ENCODE measurements around the gene EPB41. TPM values are rescaled to one million over a fixed set of nuclear protein-coding genes. Genes with fewer than 3 reads are reported as not detected.

Gene EPB41
- polyA plus RNA-seq, 1 of the 3 experiments (the other 2 are of a cell fraction) = 7.4 TPM

- H3K4me3 ChIP-seq (ENCODE audit: low read depth in 2 of 2, low read length in 1 of 2) = no peak overlapping the region
- no peak overlapping the region for H3K4me2 ChIP-seq
- no peaks in the 10 kb centered on the region for H3K27me3 ChIP-seq (ENCODE audit: insufficient read depth)
- peaks cover 0 to 21% of the 10 kb centered on the region in 2 experiments; a peak in 1 of 4 replicates for H3K4me1 ChIP-seq (ENCODE audit: control insufficient read depth in 1 of 2, insufficient read depth in 2 of 2, low read depth in 1 of 2, low read length in 1 of 2)
- no peak overlapping the region for H3K9ac ChIP-seq
- TF ChIP-seq YY1 (IDR thresholded peaks at IDR 0.05; ENCODE audit: low read depth) (no peak), CTCF (IDR thresholded peaks at IDR 0.05) (no peak), SIN3A (IDR thresholded peaks at IDR 0.05; ENCODE audit: borderline replicate concordance, low read depth, low read length) (no peak), PBX3 (IDR thresholded peaks at IDR 0.05) (no peak), RCOR1 (IDR thresholded peaks at IDR 0.05; ENCODE audit: low read length) (no peak), GATA2 (CRISPR knock-in tag; IDR thresholded peaks at IDR 0.05) (no peak), EZH2phosphoT487 (IDR thresholded peaks at IDR 0.05; ENCODE audit: borderline replicate concordance, low read depth) (no peak), ZBTB33 (IDR thresholded peaks at IDR 0.05; ENCODE audit: borderline replicate concordance, low read depth) (no peak), MAX (IDR thresholded peaks at IDR 0.05; ENCODE audit: low read depth) (no peak), CHD2 (IDR thresholded peaks at IDR 0.05; ENCODE audit: low read length, partially characterized antibody) (no peak), POLR2AphosphoS5 (IDR thresholded peaks at IDR 0.05; ENCODE audit: low read depth, low read length) (no peak), FOXJ3 (CRISPR knock-in tag; IDR thresholded peaks at IDR 0.05) (no peak), NRF1 (IDR thresholded peaks at IDR 0.05; ENCODE audit: low read depth, low read length) (no peak), NFIC (IDR thresholded peaks at IDR 0.05; ENCODE audit: borderline replicate concordance) (no peak)
- H3K9me3 ChIP-seq = no peaks in the 10 kb centered on the region
- DNase-seq = no peak
- no peaks in the 10 kb centered on the region for H3K36me3 ChIP-seq (replicated peaks in 1 of 2; ENCODE audit: control insufficient read depth in 1 of 2, insufficient read depth in 2 of 2, low read length in 1 of 2)
- H3F3A ChIP-seq (replicated peaks; ENCODE audit: insufficient read depth) = no peaks in the 10 kb centered on the region
- no peaks in the 10 kb centered on the region for H3K79me2 ChIP-seq (ENCODE audit: insufficient read depth)
- WGBS (ENCODE audit: low lambda C conversion rate) = 96% methylated on average over 1 of the region's 1 CpG
- H3K27ac ChIP-seq (ENCODE audit: low read depth in 2 of 2, low read length in 1 of 2) = no peak overlapping the region
- no peak overlapping the region for H2AFZ ChIP-seq (ENCODE audit: low read depth)
- CTCF ChIA-PET = no interaction called here
- H4K20me1 ChIP-seq (ENCODE audit: insufficient read depth) = no peaks in the 10 kb centered on the region
- POLR2A ChIA-PET = no interaction called here
- H3K9me2 ChIP-seq = no peaks in the 10 kb centered on the region
Measured at GRCh38 chr1:28985427-28985826, 71.1 kb downstream of the EPB41 start.

Measured in SK-N-SH (cell line).